Tibial nerve (tissue), 4 donors: ENCODE data around the gene PLOD3.

Experiments
- EP300 ChIP-seq, 2 donors: sonication (generic); formaldehyde crosslinking; IDR thresholded peaks; one replicate each; pipeline ENCODE4 v1.6.1; 2017; ENCODE audit warnings: antibody characterized with exemption in 2 of 2, mild to moderate bottlenecking in 1 of 2
- POLR2A ChIP-seq, 2 donors: fragments of 450-650 bp; IDR thresholded peaks; one replicate each; pipeline ENCODE4 v1.6.1; 2017; ENCODE audit warnings: antibody characterized with exemption in 2 of 2, mild to moderate bottlenecking in 2 of 2, moderate library complexity in 2 of 2
- TF ChIP-seq, protein P1 (sequence below), 5 experiments: fragments of 200-600 bp in 3 of 5; fragments of 450-650 bp in 2 of 5; sonication (generic) in 3 of 5; IDR thresholded peaks; one replicate each; pipeline ENCODE4 v1.5.1; 2016 to 2019; ENCODE audit warnings: antibody characterized with exemption in 5 of 5, mild to moderate bottlenecking in 3 of 5, moderate library complexity in 2 of 5

DNA sequence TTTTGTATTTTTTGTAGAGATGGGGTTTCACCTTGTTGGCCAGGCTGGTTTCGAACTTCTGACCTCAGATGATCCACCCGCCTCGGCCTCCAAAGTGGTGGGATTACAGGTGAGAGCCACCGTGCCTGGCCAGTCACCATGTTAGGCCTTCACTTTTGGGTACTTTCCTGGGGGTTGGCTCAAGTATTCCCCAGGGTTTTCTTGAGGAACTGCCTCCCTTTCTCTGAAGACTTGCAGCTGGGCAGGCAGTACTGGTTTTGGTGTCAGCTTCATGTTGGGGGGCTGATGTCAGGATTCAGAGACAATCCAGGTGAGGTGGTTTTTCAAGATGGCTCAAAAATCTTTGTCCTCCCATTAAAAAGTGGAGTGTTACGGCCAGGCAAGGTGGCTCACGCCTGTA lies 8.3 kb upstream of the PLOD3 start:
- TF ChIP-seq, protein P1, sequence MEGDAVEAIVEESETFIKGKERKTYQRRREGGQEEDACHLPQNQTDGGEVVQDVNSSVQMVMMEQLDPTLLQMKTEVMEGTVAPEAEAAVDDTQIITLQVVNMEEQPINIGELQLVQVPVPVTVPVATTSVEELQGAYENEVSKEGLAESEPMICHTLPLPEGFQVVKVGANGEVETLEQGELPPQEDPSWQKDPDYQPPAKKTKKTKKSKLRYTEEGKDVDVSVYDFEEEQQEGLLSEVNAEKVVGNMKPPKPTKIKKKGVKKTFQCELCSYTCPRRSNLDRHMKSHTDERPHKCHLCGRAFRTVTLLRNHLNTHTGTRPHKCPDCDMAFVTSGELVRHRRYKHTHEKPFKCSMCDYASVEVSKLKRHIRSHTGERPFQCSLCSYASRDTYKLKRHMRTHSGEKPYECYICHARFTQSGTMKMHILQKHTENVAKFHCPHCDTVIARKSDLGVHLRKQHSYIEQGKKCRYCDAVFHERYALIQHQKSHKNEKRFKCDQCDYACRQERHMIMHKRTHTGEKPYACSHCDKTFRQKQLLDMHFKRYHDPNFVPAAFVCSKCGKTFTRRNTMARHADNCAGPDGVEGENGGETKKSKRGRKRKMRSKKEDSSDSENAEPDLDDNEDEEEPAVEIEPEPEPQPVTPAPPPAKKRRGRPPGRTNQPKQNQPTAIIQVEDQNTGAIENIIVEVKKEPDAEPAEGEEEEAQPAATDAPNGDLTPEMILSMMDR (IDR thresholded peaks at IDR 0.05), result no peak
- TF ChIP-seq POLR2A (IDR thresholded peaks at IDR 0.05) (no peak), EP300 (IDR thresholded peaks at IDR 0.05) (no peak)
